Neural crest cell (in vitro differentiated cells): ENCODE measurements around the gene LRRIQ4. TPM values are rescaled to one million over a fixed set of nuclear protein-coding genes. Genes with fewer than 3 reads are reported as not detected.

Experiments
- DNase-seq: peaks from one replicate; pipeline ENCODE4 v3.0.0; 2021; ENCODE audit warnings: low read depth, mixed read lengths, low spot score
- H3K27ac Mint-ChIP-seq: one replicate; pipeline ENCODE4 v1.8.0; 2021; ENCODE audit warnings: mild to moderate bottlenecking, mixed read lengths; ENCODE audit not compliant: unreplicated experiment
- H3K27me3 Mint-ChIP-seq: 2 replicates; pipeline ENCODE4 v1.8.0; 2021; ENCODE audit warnings: low read depth, mild to moderate bottlenecking, mixed read lengths
- H3K36me3 Mint-ChIP-seq: 2 replicates; pipeline ENCODE4 v1.8.0; 2021; ENCODE audit warnings: low read depth, mild to moderate bottlenecking, mixed read lengths
- H3K4me1 Mint-ChIP-seq: 2 replicates; pipeline ENCODE4 v1.8.0; 2021; ENCODE audit warnings: mixed read lengths
- H3K4me3 Mint-ChIP-seq: one replicate; pipeline ENCODE4 v1.8.0; 2021; ENCODE audit warnings: mild to moderate bottlenecking, mixed read lengths
- H3K9me3 Mint-ChIP-seq: 2 replicates; pipeline ENCODE4 v1.8.0; 2021; ENCODE audit warnings: mixed read lengths
- long read RNA-seq: library from polyadenylated mRNA; unstranded; transcript quantifications from one replicate; pipeline ENCODE4 v2.0.0, GENCODE V29; 2020
- total RNA-seq: library from RNA; stranded (reverse); gene quantifications from 2 replicates; pipeline ENCODE4 v1.2.1, GENCODE V29; 2021
- TF ChIP-seq, protein P1 (sequence below): fragments of 200-600 bp; sonication (generic); conservative IDR thresholded peaks from 2 replicates; pipeline ENCODE4 v1.5.0; 2021; ENCODE audit warnings: antibody characterized with exemption, mild to moderate bottlenecking

The LRRIQ4 gene
- 0.12 and 0.16 TPM in 2 replicates for total RNA-seq
- long read RNA-seq: 0 reads

DNA sequence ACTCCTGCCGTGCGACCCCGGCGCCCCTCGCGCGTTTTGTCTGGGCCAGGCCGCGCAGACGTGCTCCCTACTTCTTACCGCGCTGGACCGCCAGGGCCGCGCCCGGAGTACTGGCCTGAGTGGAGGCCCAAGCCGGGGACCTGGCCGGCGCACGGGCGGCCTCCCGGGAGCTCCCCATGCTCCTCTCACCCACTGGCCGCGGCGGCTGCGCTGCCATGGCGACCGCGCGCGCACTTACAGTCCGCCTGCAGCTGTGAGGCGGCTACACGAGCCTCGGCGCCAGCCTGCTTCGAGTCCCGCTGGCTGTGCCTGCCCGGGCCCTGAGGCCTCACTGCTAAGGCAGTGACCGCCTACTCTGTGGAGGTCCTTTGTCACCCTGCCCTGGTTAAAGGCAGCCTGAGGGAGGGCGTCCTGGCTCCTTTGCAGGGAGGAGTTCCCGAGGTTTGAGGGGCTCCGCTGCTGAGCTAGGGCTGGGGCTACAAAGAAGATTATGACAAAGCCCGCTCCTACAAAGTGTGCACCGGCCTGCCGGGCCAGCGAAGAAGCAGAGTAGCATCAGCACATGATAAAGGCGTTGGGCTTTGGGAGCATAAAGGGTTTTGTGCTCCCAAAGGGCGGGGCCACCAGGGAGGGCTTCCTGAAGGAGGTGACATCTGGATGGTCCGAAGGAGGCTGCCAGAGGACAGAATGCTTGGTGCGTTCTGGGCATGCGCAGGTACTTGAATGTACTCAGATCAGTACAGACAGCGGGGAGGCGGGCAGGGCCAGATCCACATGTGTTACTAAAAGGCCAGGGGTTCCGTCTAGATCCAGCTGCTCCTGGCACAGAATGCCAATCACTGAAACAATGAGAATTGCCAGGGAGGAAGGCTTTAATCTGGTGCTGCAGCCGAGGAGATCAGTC is at the start of gene LRRIQ4, which contains the start of gene LRRC34:
LRRIQ4 (plus strand) TSS at position 539 of the 904 bp plus-strand sequence. CDS start 9,052 bp downstream, outside the sequence.
LRRC34 (minus strand) TSS at position 573 of the 904 bp plus-strand sequence; CDS start at position 217, 356 bp downstream.
- Mint-ChIP-seq H3K9me3 (peaks cover 11% of the 10 kb centered on the region), H3K27me3 (no peaks in the 10 kb centered on the region), H3K4me3 (peak within 1 kb of the TSS; percentile 97), H3K36me3 (peaks cover 13% of the 10 kb centered on the region), H3K4me1 (peaks cover 28% of the 10 kb centered on the region), H3K27ac (peak within 1 kb of the TSS; percentile 94)
- peak; percentile 67 for DNase-seq
- TF ChIP-seq, protein P1, sequence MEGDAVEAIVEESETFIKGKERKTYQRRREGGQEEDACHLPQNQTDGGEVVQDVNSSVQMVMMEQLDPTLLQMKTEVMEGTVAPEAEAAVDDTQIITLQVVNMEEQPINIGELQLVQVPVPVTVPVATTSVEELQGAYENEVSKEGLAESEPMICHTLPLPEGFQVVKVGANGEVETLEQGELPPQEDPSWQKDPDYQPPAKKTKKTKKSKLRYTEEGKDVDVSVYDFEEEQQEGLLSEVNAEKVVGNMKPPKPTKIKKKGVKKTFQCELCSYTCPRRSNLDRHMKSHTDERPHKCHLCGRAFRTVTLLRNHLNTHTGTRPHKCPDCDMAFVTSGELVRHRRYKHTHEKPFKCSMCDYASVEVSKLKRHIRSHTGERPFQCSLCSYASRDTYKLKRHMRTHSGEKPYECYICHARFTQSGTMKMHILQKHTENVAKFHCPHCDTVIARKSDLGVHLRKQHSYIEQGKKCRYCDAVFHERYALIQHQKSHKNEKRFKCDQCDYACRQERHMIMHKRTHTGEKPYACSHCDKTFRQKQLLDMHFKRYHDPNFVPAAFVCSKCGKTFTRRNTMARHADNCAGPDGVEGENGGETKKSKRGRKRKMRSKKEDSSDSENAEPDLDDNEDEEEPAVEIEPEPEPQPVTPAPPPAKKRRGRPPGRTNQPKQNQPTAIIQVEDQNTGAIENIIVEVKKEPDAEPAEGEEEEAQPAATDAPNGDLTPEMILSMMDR: peak; percentile 12

DNA sequence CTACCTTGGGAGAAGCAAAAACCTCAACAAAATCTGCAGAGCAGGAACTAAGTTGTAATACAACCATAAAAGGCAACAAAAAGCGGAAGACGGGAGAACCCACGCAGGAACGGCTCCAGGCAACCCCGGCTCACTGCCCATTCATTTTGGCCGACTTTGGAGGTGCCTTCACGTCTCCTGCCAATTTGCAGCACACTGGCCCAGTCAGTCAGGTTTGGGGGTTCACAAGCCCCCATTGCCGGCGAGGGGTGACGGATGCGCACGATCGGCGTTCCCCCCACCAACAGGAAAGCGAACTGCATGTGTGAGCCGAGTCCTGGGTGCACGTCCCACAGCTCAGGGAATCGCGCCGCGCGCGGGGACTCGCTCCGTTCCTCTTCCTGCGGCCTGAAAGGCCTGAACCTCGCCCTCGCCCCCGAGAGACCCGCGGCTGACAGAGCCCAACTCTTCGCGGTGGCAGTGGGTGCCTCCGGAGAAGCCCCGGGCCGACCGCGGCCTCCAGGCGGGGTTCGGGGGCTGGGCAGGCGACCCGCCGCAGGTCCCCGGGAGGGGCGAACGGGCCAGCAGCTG is 48.3 kb upstream of the LRRIQ4 start:
- TF ChIP-seq, protein P1: no peak
- H3K9me3 Mint-ChIP-seq: peaks cover 17% of the 10 kb centered on the region
- peaks cover 14% of the 10 kb centered on the region for H3K36me3 Mint-ChIP-seq
- DNase-seq: no peak
- H3K27me3 Mint-ChIP-seq: peaks cover 19% of the 10 kb centered on the region
- peak overlapping the region; percentile 60 for H3K27ac Mint-ChIP-seq
- peak overlapping the region; percentile 91 for H3K4me3 Mint-ChIP-seq
- H3K4me1 Mint-ChIP-seq: peaks cover 9% of the 10 kb centered on the region

DNA sequence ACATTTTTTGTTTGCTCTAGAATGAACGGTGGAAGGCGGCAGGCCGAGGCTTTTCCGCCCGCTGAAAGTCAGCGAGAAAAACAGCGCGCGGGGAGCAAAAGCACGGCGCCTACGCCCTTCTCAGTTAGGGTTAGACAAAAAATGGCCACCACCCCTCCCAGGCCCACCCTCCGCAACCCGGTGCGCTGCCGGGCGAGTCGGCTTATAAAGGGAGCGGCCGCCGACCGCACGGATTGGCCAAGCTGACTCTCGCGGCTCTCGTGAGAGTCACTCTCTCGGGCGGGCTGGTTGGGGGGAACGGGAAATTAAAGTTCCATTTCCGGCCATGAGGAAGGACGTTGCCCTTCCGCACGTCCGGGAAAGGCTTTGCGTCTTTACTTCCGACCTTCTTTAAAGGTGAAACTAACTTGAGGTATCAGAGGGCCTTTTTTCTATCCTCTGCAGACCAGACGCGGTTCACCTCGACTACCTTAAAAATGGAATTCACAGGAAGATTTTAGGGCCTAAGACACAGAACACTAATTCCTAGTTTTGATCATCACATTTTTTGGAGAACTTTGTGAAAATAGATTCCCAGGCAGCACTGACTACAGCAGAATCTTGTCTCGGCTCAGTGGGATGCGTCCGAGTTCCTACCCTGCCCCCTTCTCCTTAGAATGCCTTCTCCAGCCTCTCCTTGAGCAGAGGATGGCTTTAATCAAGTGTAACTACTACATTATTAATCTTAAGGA is 47.6 kb upstream of the LRRIQ4 start, which contains the start of gene TERC:
TERC (minus strand) TSS at position 179 of the 731 bp plus-strand sequence.
- Mint-ChIP-seq H3K27ac (peak within 1 kb of the TSS; percentile 86), H3K36me3 (peaks cover 14% of the 10 kb centered on the region), H3K27me3 (peaks cover 23% of the 10 kb centered on the region), H3K4me3 (peak within 1 kb of the TSS; percentile 91), H3K4me1 (peaks cover 14% of the 10 kb centered on the region), H3K9me3 (peaks cover 20% of the 10 kb centered on the region)
- TF ChIP-seq, protein P1: no peak
- DNase-seq: peak; percentile 72

DNA sequence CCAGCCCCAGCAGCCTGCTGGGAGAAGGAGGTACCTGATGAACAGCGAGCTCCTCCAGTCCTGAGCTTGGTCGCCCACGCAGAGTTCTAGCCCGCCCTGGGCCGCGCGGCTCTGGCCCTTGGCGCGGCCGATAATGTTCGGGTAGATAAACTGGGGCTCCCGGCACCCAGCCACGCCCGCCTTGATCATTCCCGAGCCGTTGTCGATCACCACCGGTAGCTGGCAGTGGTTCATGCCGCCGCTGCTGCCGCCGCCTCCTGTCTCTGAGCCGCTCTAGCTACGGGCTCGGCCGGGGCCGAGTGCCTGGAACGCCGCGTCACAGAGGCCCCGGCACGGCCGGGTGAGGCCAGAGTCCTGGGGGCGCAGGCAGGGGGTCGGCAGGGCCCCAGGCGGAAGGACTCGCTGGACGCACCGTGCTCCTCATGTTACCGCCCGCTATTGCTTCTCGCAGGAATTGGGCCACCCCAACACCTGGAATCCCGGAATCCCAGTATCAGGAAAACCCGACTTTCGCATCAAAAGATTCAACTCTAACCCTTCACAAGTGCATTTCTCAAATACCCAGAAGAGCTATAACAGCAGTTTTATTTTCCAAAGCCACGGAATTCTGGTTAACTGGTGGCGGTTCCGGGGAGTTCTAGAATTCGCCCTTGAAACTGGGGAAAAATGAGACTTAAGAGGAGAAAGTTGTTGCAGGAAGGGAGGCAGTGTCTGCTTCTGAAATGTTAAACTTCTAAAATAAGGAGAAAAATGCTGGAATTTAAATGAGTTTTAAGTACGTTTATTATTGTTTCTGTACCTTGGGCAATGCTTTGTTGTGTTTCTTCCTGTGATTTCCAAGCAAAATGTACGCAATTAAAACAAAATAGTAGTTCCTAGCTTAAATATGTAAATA is 43.1 kb upstream of the LRRIQ4 start, which contains the start of gene ACTRT3:
ACTRT3 (minus strand) TSS at position 275 of the 895 bp plus-strand sequence; CDS start at position 234, 41 bp downstream.
- TF ChIP-seq, protein P1: no peak
- peaks cover 18% of the 10 kb centered on the region for H3K9me3 Mint-ChIP-seq
- H3K27me3 Mint-ChIP-seq: peaks cover 28% of the 10 kb centered on the region
- peaks cover 19% of the 10 kb centered on the region for H3K36me3 Mint-ChIP-seq
- DNase-seq: peak; percentile 71
- peak within 1 kb of the TSS; percentile 82 for H3K27ac Mint-ChIP-seq
- H3K4me3 Mint-ChIP-seq: peak within 1 kb of the TSS; percentile 98
- H3K4me1 Mint-ChIP-seq: peaks cover 41% of the 10 kb centered on the region
